Activated naive CD8-positive, alpha-beta T cell treated with anti-CD3 and anti-CD28 coated beads, Interleukin-2, amount 10 ng/mL, durations not matched to agents 7 days and 5 days (primary cell): ENCODE results near the gene SLC6A2. TPM values are rescaled to one million over a fixed set of nuclear protein-coding genes. Genes with fewer than 3 reads are reported as not detected.

Source experiments
- total RNA-seq, 2 experiments: library from RNA; stranded (reverse); gene quantifications; one replicate each; pipeline ENCODE4 v1.2.3, GENCODE V29; 2021

The SLC6A2 gene
- total RNA-seq, 2 experiments from 2014 or later = not detected

Other genes with a start within 250 kb of the SLC6A2 start
- gene MMP2, start 176.8 kb upstream of the SLC6A2 start, total RNA-seq = under 1 TPM; 0.28 TPM
- gene LPCAT2, start 146.9 kb upstream of the SLC6A2 start, total RNA-seq = 1 to 10 TPM in 1 of 2 experiments, under 1 TPM in 1; 0.30 to 1.4 TPM
- not detected for gene CAPNS2, start 89.3 kb upstream of the SLC6A2 start, total RNA-seq
- gene CES1, start 177.1 kb downstream of the SLC6A2 start, total RNA-seq = not detected
- gene CES5A, start 219.4 kb downstream of the SLC6A2 start, total RNA-seq = not detected